Stimulated activated CD8-positive, alpha-beta memory T cell treated with anti-CD3 and anti-CD28 coated beads, Interleukin-15, amount 100 ng/mL, for 1 hour (primary cell): ENCODE data around the gene GUCA1A.
"Not testable (repeated sequence)": the region's sequence is repeated elsewhere in the genome, so short reads cannot be mapped to it uniquely, and the experiment has no call there.

Source experiments
- DNase-seq: peaks from one replicate; pipeline ENCODE4 v3.0.0-alpha.2; 2020; ENCODE audit warnings: low read depth

Gene GUCA1A

DNA sequence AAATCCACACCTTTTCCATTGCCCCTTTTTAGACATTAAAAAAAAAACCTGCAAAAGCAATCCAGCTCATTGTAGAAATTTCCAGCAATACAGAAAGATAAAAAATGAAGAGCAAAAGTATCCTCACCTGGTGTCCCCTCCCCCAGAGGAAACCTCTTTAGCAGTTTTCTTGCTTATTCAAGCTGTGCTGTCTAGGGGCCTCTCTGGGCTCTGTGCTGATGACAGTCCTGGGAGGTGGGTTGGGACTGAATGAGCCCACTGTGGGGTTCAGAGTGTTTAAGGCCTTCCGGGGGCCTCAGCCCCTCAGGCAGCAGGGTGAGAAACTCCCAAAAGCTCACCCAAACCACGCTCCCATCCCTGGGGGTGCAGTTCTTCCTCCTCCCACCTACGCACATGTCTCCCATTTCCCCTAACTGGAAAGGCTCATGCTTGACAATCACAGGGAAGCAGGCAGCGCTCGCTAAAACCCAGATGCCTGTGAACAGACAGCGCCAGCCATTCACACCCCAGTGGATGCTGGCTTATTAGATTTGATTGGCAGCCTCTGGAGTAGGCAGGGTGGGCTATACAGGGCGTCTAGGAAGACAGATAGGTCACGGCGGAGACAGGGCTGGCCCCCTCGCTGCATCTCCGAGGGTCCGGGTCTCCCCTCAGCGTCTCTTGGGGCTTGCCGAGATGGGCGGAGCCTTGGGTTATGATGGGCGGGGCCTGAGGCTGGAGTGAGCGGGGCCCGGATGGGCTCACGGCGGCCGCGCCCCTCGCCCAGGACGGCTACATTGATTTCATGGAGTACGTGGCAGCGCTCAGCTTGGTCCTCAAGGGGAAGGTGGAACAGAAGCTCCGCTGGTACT, 4.6 kb downstream of the GUCA1A start:
- no peak for DNase-seq

DNA sequence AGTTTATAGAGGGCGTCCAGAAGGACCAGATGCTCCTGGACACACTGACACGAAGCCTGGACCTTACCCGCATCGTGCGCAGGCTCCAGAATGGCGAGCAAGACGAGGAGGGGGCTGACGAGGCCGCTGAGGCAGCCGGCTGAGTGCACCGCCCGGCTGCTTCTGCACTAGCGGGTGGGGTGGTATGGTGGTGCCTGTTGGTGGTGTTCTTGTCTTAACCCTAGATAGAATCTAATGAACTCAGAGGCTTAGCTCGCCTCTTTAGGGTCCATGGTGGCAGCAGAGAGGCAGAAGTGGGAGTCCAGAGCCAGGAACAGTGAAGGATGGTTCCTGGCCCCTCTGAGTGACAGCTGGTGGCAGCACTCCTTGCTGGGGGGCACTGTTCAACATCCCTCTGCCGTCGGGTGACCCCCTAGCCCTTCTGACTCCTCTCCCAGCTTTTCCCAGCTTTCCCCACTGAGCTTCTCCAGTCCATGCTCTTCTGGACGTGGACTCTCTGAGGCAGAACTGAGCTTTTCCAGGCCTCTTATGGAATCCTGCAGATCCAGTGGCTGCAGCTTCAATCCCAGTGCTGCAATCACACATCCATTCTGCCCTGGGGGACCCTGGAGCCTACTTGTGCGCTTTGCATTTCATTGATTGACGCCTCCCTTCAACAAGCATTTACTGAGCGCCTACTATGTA, 6.2 kb downstream of the GUCA1A start:
- no peak for DNase-seq

DNA sequence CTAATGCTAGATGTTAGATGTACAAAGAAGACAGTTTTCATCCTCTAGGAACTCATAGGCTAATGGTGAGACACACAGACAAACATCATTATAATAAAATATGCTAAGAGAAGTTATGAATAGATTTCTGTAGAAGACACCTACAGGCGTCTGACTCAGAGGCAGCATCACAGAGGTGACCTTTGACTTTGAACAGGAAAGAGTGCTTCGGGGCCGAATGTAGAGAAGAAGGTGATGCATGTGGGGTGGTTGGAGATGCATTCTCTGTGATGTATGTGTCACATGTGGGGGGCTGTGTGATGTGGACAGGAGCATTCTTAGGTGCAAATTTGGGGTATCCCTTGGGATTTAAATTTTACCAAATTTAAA, 6.8 kb downstream of the GUCA1A start:
- DNase-seq: no peak

DNA sequence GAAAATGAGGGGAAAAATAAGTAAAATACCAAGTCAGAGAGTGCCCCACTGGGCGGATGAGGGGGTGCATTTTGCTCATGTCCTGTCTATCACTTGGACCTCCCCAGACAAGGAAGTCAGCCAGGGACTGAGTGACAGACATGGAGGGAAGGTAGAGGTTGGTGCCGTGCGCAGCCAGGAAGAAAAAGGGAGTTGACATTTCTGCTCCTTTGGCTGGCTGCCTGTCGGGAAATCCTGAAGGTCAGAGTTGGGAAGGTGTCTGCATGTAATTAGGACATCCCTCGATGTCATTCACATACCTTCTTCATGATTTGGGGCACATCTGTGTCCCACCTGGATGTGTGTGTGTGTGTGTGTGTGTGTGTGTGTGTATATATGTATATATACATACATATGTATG, 8.9 kb downstream of the GUCA1A start:
- no peak for DNase-seq

DNA sequence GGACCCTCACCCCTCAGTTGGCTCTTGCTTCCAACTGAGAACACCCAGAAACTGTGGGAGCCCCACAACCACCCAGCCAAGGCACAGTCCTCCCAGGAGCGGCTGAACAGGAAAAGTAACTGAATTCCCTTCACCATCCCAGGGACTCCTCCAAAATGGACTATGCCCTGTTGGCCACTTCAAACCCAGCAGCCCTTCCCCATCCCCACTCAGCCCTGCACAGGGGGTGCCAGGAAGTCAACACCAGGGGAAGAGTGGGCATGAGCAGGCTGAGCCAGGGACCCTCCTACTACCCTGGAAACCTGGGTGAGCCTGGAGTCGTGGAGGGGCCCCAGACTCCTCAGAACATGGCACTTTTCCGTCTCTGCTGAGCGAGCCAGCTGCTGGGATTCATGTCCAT, 11.3 kb downstream of the GUCA1A start:
- no peak for DNase-seq

DNA sequence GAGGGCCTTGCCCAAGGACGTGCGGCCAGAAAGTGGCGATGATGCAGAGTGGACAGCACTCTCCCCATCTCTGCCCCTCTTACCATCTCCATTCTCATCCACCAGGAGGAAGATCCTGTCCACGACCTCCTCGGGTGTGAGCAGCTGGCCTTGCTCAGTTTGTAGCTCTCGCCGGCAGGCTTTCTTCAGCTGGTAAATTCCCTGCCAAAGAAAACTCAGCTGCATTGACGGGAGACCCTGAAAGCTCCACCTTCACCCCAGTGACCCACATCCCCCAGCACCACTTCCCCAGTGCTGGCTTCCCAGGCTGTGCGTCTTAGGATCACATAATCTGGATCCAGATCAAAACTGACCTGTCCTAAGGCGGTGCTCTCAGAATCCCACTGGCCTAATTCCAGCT, 12.4 kb downstream of the GUCA1A start:
- no peak for DNase-seq

DNA sequence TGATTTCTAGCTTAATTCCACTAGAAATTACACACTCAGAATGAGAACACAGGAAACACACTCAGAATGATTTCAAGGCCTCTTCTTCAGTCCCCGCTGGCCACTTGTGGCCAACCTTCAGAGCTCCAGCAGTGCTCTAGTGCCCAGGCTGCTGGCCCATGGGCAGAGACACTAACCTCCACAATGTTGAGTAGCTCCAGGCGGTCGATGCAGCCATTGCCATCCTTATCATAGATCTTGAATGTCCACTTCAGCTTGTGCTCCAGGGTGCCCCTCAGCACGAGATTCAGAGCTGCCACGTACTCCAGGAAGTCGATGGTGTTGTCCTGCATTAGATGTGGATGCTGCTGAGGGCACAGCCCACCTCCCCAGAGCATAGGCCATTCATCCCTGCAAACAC, 15.2 kb downstream of the GUCA1A start:
- DNase-seq: no peak

DNA sequence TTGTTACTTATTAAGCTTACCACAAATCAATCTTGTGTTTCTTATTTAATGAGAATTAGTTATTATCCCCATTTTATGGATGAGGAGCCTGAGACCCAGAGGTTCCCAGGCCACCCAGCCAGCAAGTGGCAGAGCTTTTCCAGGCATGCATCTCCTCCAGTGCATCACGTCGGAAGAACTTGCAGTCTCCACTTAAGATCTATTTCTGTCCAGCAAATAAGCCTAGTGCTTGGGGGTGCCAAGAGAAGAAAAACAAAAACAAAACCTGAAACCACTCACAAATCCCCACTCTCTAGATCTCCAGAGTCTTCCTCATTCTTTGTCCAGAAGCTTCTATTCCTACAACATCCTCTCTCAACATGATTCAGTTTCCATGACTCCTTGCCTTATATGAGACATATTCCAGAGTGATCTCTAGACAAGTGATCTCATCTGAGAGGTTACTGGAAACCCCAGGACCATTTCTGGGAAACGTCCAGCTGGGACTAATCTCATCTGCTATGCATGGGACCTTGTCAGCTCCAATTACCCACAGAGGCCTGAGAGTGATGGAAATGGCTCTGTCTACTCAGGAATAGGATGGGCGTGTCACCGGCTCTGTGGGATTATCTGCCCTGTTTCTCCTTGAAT, 17.5 kb downstream of the GUCA1A start:
- no peak for DNase-seq

DNA sequence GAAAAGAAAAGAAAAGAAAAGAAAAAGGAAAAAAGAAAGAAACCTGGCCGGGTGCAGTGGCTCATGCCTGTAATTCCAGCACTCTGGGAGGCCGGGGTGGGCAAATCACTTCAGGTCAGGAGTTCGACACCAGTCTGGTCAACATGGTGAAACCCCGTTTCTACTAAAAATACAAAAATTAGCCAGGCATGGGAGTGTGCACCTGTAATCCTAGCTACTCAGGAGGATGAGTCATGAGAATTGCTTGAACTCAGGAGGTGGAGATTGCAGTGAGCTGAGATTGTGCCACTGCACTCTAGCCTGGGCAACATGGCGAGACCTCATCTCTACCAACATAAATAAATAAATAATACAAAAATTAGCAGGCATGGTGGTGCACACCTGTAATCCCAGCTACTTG, 19.2 kb downstream of the GUCA1A start:
- DNase-seq: not testable (repeated sequence)

DNA sequence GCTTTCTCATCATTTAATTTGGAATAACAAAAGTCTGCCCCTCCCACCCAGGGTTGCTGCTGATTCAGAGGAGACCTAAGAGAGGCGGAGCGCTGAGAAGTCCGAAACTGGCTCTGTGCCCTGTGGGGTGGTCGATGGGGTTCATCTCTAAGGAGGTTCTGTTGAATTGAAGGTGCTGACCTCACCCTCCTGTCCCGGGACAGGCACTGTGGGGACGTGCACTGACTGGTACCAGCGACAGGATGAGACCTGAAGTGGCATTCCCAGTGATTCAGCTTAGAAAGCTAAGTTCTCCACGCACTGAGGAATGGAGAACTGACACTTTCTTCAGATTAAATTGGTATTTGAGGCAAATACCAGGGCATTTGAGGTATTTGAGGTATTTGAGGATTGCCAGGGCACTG, 20.3 kb downstream of the GUCA1A start:
- no peak for DNase-seq

DNA sequence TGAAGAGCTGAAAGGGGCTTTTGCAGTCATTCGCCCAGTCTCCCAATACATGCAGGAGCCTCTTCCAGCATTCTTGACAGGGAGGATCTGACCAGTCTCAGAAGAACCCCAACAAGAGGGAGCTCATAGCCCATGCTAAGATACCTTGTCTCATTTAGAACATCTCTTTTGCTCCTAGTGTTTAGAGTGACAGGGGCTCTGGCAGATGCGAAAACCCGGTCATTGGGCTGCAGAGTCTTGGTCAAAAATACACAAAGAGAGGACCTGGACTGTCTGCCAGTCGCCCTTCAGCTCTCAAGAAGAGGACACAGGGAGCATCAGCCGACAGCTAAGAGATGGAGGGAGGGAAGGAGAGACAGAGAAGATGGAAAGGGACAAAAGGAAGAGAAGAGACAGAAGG, 20.9 kb downstream of the GUCA1A start:
- no peak for DNase-seq

DNA sequence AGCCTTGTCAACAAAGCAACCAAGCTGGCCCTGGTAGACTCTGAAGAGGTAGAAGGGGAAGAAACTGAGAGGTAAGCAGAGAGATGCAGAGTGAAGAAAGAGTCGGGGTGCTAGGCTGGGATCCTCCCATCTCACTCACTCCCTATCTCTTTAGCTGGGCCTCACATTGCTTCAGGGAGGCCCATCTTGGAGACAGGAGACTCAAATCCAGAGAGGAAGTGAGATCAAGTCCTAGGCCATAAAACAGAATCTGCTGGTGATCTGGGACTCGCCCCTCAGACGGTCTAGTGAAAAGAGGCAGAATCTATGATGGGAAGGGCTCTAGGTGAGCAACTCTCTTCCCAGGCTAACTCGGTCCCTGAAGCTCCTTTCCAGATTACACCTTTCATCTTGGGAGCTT, 22.3 kb downstream of the GUCA1A start:
- DNase-seq: no peak

DNA sequence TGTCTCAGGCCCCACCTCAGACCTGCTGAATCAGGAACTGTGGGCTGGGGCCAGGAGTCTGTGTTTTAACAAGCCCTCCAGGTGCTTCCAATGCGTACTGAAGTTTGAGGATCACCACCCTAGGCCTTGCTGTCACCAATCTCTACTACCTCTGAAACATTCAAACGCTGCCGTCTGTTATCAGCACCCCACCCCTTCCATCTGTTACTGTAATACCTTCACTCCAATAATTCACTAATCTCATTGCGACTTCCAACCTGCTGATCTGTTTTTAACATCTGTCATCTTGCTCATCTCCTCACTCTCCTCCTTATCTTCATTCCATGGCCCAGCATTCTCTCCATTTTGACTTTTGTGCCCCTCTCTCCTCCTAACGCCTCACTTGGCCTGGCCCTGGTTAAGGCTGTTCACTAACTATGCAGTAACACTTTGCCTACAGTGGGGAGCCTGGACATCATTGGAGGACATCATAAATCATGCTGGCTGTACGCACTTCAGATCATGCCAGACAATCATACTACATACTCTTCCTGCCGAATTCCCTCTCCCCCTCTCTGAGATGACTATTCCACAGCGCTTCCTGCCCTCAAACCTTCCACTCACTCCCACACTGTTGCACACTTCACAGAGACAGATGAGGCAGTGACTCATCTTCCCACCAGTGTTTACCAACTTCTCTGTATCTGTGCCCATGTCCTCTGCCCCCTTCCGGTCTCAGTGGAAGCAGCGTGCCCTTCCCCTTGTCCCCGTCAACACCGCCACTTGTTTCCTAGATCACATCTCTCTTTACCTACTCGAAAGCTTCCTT, 24.6 kb downstream of the GUCA1A start:
- no peak for DNase-seq

DNA sequence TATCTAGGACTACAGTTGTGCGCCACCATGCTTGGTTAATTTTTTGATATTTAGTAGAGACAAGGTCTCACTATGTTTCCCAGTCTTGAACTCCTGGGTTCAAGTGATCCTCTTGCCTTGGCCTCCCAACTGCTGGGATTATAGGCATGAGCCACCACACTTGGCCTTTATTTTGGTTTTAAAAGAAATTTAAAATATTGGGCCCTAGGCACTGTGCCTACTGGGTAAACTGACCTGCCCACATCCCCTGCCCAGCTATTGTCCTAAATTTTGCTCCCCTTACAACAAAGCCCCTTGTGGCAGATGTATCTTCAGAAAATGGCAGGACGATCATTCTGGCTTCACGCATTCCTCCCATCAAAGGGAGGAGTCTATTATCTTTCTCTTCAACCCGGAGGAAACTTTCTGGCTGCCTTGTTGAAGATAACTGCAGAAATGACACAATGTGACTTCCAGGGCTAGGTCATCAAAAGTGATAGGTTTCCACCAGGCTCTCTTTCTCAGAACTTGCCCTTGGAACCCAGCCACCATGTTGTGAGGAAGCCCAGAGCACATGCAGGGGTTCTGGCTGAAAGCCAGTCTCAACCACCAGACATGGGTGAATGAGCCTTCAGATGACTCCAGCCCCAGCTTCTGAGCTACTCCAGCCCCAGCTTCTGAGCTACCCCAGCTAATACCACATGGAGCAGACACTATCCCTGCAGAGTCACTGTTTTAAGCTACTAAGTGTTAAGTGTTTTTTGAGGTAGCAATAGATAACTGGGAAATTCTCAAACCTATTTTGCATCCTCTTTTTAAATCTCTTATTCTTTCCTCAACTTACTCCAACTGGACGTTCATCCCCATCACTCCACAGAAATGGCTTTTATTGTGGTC, 26.2 kb downstream of the GUCA1A start:
- no peak for DNase-seq

DNA sequence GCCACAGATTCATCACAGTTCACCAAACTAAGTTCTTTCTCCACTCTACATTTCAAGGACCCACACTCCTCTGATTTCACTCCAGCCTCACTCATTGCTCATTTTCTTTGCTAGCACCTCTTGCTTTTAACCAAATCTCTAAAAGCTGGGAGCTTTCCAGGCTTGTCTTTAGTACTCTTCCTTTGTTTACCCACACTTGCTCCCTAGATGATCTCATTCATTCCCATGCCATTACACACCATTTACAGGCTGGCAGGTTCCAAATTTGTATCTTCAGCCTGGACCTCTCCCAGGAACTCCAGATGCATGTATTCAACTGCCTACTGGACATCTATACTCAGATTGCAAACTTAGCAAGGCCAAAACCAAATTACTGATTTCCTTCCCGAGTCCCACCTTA, 26.9 kb downstream of the GUCA1A start:
- DNase-seq: no peak

DNA sequence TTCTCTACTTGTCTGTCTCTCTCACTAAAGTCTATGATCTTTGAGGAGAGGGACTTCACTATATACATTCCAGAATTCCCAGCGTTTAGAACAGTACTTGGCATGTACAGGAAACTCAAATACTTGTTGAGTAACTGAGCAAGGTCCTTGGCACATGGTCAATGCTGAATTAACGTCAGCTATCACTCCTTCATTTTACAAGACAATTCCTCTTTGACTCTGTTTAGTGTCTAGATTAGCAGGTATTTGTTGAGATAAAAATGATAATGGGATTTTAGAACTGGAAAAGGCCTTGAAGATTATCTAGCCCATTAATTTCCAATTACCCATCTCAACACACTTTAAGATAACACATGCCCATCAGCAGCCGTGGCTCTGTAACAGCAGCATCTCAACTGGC, 28.2 kb downstream of the GUCA1A start:
- DNase-seq: no peak

DNA sequence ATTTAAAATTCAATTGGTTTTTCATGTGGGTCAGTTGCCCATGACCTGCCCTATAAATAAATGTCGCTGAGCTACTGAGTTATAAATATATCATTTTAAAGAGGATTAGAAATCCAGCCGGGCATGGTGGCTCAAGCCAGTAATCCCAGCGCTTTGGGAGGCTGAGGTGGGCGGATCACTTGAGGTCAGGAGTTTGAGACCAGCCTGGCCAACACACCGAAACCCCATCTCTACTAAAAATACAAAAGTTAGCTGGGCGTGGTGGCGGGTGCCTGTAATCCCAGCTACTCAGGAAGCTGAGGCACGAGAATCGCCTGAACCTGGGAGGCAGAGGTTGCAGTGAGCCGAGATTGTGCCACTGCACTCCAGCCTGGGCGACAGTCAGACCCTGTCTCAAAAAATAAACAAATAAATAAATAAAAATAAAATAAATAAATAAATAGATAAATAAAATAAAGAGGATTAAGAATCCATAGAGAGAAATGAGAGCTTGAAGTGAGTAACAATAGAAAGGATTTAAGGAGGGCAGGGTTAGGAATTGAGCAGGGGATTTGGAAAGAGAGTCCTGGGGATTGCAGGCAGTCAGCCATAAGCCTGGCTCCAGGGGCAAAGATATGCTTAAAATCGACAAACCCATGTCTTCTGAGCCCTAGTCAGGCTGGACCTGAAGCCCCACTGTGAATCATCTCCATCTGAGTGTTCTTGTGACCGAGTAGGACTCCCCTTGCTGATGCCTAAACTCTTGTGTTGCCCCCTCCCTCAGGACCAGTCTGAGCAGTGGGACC, 29.2 kb downstream of the GUCA1A start:
- DNase-seq: not testable (repeated sequence)

DNA sequence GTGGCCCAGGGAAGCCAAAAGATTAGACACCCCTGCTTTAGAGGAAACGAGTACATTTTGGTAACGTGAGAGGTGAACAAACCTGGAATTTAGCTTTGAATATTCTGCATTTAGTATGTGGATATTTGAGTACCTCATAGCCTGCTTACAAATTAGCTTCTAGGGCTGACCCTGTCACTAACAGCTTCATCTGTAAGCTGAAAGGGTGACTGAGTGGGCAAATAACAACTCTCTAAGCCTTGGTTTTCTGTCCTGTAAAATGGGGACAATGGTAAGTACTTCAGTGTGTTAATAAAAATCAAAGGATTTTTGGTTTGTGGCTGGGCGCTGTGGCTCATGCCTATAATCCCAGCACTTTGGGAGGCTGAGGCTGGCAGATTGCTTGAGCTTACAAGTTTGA, 30.0 kb downstream of the GUCA1A start:
- no peak for DNase-seq

DNA sequence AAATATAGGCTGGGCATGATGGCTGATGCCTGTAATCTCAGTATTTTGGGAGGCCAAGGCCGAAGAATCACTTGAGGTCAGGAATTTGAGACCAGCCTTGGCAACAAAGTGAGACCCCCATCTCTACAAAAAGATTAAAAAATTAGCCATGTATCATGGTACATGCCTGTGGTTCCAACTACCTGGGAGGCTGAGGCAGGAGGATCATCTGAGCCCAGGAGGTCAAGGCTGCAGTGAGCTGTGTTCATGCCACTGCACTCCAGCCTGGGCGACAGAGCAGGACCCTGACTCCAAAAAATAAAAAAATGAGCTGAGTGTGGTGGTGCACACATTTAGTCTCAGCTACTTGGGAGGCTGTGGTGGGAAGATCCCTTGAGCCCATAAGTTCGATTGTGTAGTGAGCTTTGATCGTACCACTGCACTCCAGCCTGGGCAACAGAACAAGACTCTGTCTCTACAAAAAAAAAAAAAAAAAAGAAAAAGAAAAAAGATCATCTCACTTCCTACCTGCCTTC, 31.7 kb downstream of the GUCA1A start:
- DNase-seq: no peak

DNA sequence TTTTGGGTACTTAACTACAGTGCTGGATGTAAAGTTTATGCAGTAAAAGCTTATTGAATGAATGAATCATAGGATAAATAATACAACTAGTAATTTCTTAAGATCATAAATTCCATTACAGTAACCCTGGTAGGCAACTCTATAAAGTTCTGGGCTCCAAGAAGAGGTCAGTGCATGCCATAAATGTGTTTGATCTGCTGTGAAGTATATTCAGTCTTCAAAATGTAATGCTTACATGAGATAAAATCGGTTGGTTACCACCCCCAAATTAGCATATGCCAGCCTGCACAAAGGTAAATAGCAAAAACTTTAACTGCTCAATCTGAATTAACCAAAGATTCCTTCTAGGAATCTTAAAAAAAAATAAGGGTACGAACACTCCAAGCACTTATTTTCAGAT, 34.4 kb downstream of the GUCA1A start:
- DNase-seq: not testable (repeated sequence)
